ENCODE data around the gene PSME3IP1.
A peak's percentile ranks its signal among the peaks of the same experiment; 100 is the strongest.

The PSME3IP1 gene

GRCh38 chr16:57143149-57143921, 42.5 kb downstream of the PSME3IP1 start:
- peak; percentile 49 for DNase-seq

DNA sequence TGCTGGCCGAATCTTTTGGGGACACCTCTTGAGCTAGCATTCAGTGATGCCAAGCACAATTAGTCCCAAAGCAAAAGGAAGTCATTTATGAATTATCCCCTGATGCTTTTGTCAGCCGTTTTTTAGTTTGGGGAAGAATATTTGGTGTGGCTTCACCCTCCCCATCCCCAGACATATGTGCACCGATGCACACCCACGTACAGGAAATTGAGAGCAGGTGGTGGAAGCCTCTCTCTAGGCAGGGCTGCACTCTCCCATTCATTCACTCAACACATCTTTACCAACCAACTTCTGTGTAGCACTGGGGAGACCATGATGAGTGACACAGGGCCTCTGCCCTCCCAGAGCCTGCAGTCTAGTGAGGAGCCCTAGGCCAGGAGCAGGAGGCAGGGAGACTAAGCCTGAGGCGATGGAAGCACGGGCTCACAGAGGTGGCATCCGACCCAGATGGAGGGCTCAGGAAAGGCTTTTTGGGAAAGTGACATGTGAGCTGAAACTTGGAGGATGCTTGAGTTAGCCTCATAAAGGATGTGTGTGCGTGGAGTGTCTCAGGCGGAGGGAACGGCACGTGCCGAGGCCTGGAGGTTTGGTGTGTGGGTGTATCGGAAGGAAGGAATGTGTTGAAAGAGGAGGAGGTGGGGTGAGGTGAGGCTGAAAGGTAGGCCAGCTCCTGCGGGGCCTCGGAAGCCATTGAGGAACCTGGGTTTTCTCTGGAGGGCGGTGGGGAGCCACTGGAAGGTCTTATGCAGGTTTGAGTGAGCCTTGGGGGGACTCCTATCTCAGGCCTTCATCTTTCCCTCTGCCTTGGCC, 43.8 kb downstream of the PSME3IP1 start:
- peak; percentile 63 for DNase-seq

GRCh38 chr16:57140931-57141668, 44.7 kb downstream of the PSME3IP1 start:
- no peak for DNase-seq

DNA sequence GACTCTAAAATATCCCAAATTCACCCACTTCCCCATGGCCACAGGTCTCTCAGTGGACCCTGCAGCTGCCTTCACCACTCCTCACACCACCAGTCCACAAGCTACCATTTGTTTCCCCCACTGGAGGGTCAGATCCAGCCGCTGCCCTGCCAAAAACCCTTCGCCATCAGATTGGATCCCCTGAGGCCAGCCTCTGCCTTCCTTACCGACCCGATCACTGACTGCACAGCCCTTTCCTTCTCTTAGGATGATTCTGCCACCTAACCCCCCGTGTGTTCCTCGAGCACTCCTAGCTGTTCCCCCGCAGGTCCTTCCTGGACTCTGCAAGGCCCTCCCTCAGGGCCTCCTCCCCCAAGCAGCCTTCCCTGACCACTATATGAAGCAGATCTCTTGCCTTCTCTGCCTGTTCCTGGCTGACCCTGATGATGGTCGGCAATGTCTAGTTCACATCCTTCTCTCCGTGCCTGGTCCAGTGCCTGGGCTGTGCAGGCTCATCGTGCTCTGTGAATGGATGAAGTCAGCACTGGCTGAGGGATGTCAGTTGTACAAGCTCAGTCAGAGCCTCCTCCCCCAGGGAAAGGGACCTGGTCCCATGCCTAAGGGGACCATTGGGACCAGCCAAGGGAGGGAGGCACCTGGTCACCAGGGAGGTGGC, 47.4 kb downstream of the PSME3IP1 start:
- no peak for DNase-seq

GRCh38 chr16:57137566-57138273, 48.1 kb downstream of the PSME3IP1 start:
- no peak for DNase-seq

- DNase-seq = no peak
These were observed 48.8 kb downstream of the PSME3IP1 start for GRCh38 chr16:57137043-57137442.

DNA sequence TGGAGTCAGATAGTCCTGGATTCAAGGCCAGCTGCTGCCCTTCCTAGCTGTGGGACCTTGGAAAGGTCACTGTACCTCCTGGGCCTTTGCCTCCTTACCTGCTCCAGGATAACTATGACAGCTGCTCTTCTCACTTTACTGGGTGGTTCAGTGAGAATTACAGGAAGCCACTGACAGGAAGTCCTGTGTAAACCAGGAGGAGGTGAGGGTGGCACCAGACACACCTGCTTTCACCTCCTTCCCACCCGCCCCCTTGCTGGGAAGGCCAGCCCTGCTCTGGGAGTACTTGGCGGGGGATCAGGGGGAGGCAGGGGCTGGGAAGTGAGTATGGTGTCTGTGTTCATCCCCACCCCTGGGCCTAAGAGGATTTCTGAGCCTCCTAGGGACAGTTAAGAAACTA, 50.9 kb downstream of the PSME3IP1 start:
- DNase-seq = no peak

GRCh38 chr16:57133886-57134285, 52.0 kb downstream of the PSME3IP1 start:
- DNase-seq = no peak

DNA sequence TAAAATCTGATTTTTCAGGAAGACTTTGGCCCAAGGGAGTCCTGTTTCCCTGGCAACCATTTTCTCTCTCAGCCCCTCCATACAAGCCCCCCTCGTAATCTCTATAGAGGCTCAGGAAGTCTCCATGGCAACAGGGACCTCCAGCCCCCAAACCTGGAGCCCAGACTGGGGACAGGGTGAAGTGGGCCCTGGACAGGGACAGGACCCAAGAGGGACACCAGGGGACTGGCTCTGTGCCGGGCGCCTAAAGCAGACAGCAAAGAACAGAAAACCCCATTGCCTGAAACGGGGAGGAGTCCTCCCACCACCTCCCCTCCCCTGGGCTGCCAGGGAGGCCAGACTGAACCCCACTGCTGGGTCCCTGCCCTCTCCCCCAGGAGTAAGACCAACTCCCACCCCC, 52.8 kb downstream of the PSME3IP1 start:
- DNase-seq = no peak

- DNase-seq = no peak
These were observed 53.4 kb downstream of the PSME3IP1 start for GRCh38 chr16:57132470-57132869.

DNA sequence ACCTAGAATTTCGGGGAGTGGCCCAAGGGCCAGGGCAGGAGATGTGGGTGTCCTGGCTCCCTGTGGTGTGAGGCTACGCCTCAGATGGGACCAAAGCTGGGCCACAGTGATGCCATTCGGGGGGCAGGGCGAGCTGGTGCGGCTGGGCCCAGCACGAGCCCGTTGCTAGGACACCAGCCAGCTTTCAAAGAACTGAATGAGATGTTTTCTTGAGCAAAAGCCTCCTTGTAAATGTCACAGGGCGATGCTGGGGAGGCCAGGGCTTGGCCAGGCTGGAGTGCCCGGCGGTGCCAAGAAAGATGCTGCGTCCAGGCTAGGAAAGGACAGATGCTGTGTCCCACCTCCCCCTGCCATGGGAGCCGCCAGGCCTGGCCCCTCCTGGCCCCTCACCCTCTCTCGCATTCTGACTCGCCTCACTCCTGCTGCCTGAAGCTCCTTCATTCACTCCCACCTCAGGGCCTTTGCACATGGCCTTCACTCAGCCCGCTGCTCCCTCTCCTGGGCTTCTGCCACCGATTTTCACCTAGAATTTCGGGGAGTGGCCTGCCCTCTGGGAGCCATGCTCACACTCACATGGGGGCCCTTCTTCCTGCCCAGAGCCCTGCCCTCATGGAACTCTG, 54.4 kb downstream of the PSME3IP1 start:
- DNase-seq = no peak

DNA sequence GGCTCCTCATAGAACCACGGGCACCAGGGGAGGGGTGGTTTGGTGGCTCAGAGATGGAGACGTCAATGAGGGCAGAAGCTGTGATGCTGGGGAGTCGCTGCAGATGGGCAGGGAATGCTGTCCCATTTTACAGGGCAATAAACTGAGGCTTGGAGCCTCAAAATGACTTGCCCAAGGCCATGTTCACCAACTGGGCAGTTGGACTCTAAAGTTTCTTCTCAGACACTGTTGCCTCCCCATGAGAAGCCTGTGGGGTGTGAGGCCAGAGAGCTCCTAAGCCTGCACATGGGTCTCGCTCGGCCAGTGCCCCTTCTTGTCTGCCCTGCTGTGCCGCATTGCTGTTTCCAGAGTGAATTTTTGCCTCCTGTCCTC, 54.9 kb downstream of the PSME3IP1 start:
- DNase-seq = no peak

GRCh38 chr16:57128771-57129389, 57.0 kb downstream of the PSME3IP1 start:
- peak; percentile 75 for DNase-seq

DNA sequence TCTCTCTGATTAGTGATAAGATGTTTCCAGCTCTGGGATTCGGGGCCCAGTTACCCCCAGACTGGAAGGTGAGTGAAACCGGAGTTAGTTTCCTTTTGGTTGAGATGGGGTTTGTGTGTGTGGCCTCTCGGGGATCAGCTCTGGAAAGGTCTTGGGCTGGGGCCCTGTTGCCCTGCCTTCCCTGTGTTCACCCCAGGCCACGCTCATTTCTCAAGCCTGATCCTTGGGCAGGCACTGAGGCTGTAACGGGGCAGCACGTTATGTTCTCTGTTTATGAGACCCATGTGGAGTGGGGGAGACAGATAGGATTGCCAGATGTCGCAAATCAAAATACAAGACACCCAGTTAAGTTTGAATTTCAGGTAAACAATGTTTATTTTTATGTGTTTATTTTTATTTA, 58.0 kb downstream of the PSME3IP1 start:
- DNase-seq = no peak

GRCh38 chr16:57127037-57127763, 58.6 kb downstream of the PSME3IP1 start:
- no peak for DNase-seq

DNA sequence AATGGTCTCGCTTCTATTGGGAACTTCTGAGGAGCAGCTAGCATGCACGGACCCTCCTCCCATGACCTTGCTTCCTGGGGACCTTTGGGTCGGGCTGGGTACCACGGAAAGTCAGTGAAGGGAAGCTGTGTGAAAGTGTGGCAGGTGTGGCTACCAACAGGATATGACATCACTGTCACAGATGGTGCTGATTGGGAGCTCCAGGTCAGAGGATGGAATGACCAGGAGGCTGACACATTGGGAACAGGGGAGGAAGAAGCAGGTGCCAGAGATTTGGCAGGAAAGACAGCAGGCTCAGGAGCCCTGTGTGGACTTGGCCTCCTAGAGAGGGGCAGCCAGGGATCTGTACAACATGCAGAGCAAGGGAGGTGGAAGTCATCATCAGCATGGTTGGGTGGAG, 59.4 kb downstream of the PSME3IP1 start:
- no peak for DNase-seq

- DNase-seq = no peak
These were observed 59.9 kb downstream of the PSME3IP1 start for GRCh38 chr16:57125969-57126368.

GRCh38 chr16:57125376-57125775, 60.5 kb downstream of the PSME3IP1 start:
- no peak for DNase-seq

DNA sequence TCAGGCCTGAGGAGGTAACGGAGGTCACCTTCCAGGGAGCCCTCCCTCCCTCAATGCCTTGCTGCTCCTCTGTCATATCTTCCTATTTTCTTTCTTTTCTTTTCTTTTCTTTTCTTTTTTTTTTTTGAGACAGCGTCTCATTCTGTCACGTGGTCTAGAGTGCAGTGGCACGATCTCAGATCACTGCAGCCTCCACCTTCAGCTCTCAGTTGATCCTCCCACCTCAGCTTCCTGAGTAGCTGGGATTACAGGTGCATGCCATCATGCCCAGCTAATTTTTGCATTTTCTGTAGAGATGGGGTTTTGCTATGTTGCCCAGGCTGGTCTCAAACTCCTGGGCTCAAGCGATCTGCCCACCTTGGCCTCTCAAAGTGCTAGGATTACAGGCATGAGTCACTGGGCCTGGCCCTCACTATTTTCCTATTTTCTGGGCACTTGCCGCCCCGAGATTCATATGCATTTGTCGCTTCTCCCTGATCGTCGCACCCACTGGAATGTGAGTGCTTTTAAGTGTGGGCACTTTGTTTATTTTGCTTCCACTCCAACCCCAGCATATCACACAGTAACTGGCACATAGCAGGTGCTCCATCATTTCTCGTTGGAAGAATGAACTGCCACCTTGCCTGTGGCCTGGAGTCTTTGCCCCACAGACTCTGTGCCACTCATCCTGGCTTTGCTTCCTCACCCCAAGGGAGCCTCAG, 61.7 kb downstream of the PSME3IP1 start:
- DNase-seq = no peak
